Measurements from ENCODE around the gene FERMT3. TPM values are rescaled to one million over a fixed set of nuclear protein-coding genes. Genes with fewer than 3 reads are reported as not detected.

The FERMT3 gene
- total and polyA plus RNA-seq, 2 of the 8 experiments (the other 6 are each of a cell fraction or from before 2014, with no cell fraction given) = 1.4 to 3.7 TPM

GRCh38 chr11:64267207-64267945, 60.9 kb downstream of the FERMT3 start:
- CTCF ChIA-PET (ENCODE audit: partially characterized antibody) = interaction anchor here (0.6 to 13.7 kb wide), 12 partner anchors 11 to 1592 kb away, joined by 3 to 168 read pairs (median 4); partner anchors contain the start of genes BAD, CATSPERZ, ESRRA and NUDT22
- WGBS, 2 experiments (ENCODE audit: extremely low coverage in 1 of 2, insufficient coverage in 1 of 2, insufficient read length in 1 of 2, insufficient replicate concordance in 2 of 2, low coverage in 1 of 2, low lambda C conversion rate in 2 of 2, missing lambda C conversion rate in 1 of 2) = 92% methylated on average over 27 of the region's 27 CpGs; no CpG with 5 or more reads in 1 of the 2 experiments
- no peaks in the 10 kb centered on the region for H3K27me3 ChIP-seq (replicated peaks in 1 of 4; ENCODE audit: control insufficient read depth in 3 of 4, extremely low read depth in 1 of 4, insufficient read depth in 3 of 4, low read length in 3 of 4)
- no peak overlapping the region for H3K9ac ChIP-seq (replicated peaks in 1 of 4; ENCODE audit: extremely low read depth in 1 of 4, low read depth in 3 of 4, low read length in 3 of 4)
- H4K8ac ChIP-seq (ENCODE audit: extremely low read depth, insufficient read depth, low read length) = no peak overlapping the region
- H2BK20ac ChIP-seq (ENCODE audit: low read length) = no peak overlapping the region
- H3K23ac ChIP-seq (ENCODE audit: insufficient read length) = no peak overlapping the region
- no peak overlapping the region for H2AFZ ChIP-seq (ENCODE audit: low read length)
- FAIRE-seq (no peak), DNase-seq (ENCODE audit: low read depth in 1 of 2, low spot score in 2 of 2) (no peak)
- peaks cover 4% of the 10 kb centered on the region for H3K23me2 ChIP-seq (ENCODE audit: low read depth, low read length)
- no peak overlapping the region for H2BK12ac ChIP-seq (ENCODE audit: low read depth, low read length)
- H3K4ac ChIP-seq (replicated peaks; ENCODE audit: insufficient read length, low read depth, low read length) = no peak overlapping the region
- POLR2A ChIA-PET (ENCODE audit: partially characterized antibody) = interaction anchor here (0.6 to 11.9 kb wide), 10 partner anchors 10 to 61 kb away, joined by 3 to 352 read pairs (median 36); partner anchors contain the start of genes BAD, ESRRA, FERMT3 and FKBP2
- no peak overlapping the region for H2BK120ac ChIP-seq (replicated peaks; ENCODE audit: low read depth, low read length)
- H3K9me3 ChIP-seq (ENCODE audit: insufficient read depth in 2 of 2, low read depth in 1 of 2, low read length in 1 of 2) = no peaks in the 10 kb centered on the region
- no peak overlapping the region for H3K27ac ChIP-seq (ENCODE audit: low read depth, low read length)
- H4K5ac ChIP-seq (ENCODE audit: insufficient read length, low read depth, low read length) = no peak overlapping the region
- no peak overlapping the region for H2BK15ac ChIP-seq (ENCODE audit: low read length)
- no peak overlapping the region for H3K56ac ChIP-seq (replicated peaks; ENCODE audit: insufficient read length, low read depth, low read length)
- peaks cover 4 to 9% of the 10 kb centered on the region in 2 experiments for H4K20me1 ChIP-seq (replicated peaks in 1 of 2; ENCODE audit: control insufficient read depth in 1 of 2, insufficient read depth in 2 of 2, low read length in 2 of 2)
- 0 out of 4 replicates have a peak, but pooled peaks cover 0 to under 1% of the 10 kb centered on the region in 2 experiments for H3K79me2 ChIP-seq (ENCODE audit: control insufficient read depth in 1 of 2, insufficient read depth in 2 of 2, low read length in 2 of 2)
- no peak for TF ChIP-seq BACH1 (IDR thresholded peaks at IDR 0.05; ENCODE audit: low read length)
- no peak for TF ChIP-seq PHF8 (conservative IDR thresholded peaks at IDR 0.05; ENCODE audit: low read depth, low read length)
- TF ChIP-seq SP4 (IDR thresholded peaks at IDR 0.05; ENCODE audit: low read length) = no peak
- no peak for TF ChIP-seq JUN (IDR thresholded peaks at IDR 0.05; ENCODE audit: low read depth, low read length)
- TF ChIP-seq ATF2 (IDR thresholded peaks at IDR 0.05; ENCODE audit: low read length) = no peak
- TF ChIP-seq HDAC2 (IDR thresholded peaks at IDR 0.05; ENCODE audit: borderline replicate concordance in 1 of 2, low read depth in 2 of 2, low read length in 2 of 2) = no peak
- TF ChIP-seq SUZ12 (IDR thresholded peaks at IDR 0.05; ENCODE audit: low read length) = no peak
- H3K4me3 ChIP-seq (ENCODE audit: extremely low read depth in 1 of 4, insufficient read depth in 2 of 4, low read depth in 3 of 4, low read length in 4 of 4) = no peak overlapping the region
- H3K18ac ChIP-seq (ENCODE audit: extremely low read depth, low read length) = no peak overlapping the region
- H3K4me1 ChIP-seq (replicated peaks in 1 of 4; ENCODE audit: control insufficient read depth in 3 of 4, insufficient read depth in 4 of 4, low read length in 3 of 4) = peaks cover 0 to 11% (median 5%) of the 10 kb centered on the region in 4 experiments; a peak in 5 of 7 replicates
- no peak overlapping the region for H3K4me2 ChIP-seq (ENCODE audit: insufficient read depth in 1 of 2, low read depth in 2 of 2, low read length in 2 of 2)
- H4K91ac ChIP-seq (replicated peaks; ENCODE audit: insufficient read length, low read length) = no peak overlapping the region
- no peaks in the 10 kb centered on the region for H3K79me1 ChIP-seq (ENCODE audit: low read depth, low read length)
- no peak overlapping the region for H3K14ac ChIP-seq (ENCODE audit: insufficient read length)
- H2AK5ac ChIP-seq (ENCODE audit: low read depth, low read length) = no peak overlapping the region
- H3K36me3 ChIP-seq (ENCODE audit: control insufficient read depth in 2 of 4, insufficient read depth in 4 of 4, low read length in 3 of 4) = peaks cover 10 to 41% (median 15%) of the 10 kb centered on the region in 4 experiments
- H2BK5ac ChIP-seq (ENCODE audit: low read depth, low read length) = no peak overlapping the region

Data from H1 (cell line).